Activated naive CD8-positive, alpha-beta T cell treated with anti-CD3 and anti-CD28 coated beads, Interleukin-2, amount 50 U/mL, for 16 hours (primary cell): ENCODE results near the gene EEF1A1.
"Not testable (repeated sequence)": the region's sequence is repeated elsewhere in the genome, so short reads cannot be mapped to it uniquely, and the experiment has no call there.

Experiments used
- DNase-seq: peaks from one replicate; pipeline ENCODE4 v3.0.0-alpha.2; 2020; ENCODE audit warnings: low read depth, low spot score

EEF1A1 gene

GRCh38 chr6:73537677-73538076 is 16.8 kb upstream of the EEF1A1 start:
- DNase-seq = no peak

DNA sequence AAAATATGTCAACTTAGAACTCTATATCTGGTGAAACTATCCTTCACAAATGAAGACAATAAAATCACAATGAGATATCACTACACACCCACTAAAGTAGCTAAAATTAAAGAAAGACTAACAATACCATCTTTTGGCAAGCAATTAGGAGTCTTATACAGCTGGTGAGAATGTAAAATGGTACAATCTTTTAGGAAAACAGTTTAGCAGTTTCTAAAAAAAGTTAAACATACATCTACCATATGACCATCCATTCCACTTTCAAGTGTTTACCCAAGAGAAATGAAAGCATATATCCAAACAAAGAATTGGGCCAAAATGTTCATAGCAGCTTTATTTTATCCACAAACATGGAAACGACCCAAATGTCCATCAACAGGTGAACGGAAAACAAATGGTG is 13.8 kb upstream of the EEF1A1 start:
- DNase-seq = no peak

- no peak for DNase-seq
Measured at GRCh38 chr6:73532293-73532692, 11.5 kb upstream of the EEF1A1 start.

DNA sequence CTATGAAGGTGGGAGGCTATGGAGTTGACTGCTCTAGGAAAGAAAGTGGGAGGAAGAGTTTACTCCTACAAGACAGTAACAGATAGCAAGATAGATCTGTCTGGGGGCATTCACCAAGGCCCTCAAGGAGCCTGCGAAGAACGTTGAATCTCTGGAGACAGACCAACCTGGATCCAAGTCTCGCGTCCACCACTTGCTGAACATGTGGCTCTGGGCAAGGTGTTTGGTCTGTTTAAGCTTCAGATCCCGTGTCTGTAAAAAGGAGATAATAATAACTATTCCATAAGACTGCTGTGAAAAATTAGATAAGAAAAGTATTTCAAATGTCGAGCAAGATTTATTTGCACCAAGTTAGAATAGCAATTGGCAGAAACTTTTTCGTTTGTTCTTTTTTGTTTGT is 8.1 kb upstream of the EEF1A1 start:
- DNase-seq = no peak

DNA sequence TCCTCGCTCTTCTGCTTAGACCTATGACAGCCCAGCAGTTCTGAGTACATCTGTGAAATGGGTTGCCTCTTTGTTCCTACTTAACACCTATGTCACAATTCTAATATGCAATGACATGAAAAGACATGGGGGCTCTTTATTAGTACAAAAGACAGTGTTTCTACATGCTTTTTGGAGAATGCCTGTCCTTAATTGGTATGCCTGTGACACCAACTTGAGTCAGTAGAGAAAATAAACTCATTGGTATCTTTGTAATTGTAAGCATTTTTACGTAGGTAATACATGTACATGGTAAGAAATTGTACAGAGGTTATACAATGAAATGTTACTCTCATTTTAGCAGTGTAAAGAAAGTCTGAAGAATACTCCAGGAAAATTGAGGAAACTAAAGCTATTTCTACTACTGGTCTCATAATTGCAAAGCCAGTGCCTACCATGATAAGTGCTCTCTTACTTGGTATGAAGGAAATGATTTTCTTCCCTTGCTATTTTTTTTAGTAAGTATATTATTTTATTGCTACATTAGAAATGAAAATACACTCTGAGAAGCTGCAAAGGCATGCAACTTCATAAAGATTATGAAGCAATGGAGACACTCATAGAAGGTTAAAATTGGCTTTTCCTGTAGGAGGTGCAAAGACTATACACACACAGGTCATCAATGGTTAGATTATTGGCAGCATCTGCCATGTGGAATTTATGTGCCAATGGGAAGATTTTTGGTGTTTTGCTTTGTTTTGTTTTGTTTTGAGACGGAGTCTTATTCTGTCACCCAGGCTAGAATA is 4.9 kb upstream of the EEF1A1 start:
- no peak for DNase-seq

DNA sequence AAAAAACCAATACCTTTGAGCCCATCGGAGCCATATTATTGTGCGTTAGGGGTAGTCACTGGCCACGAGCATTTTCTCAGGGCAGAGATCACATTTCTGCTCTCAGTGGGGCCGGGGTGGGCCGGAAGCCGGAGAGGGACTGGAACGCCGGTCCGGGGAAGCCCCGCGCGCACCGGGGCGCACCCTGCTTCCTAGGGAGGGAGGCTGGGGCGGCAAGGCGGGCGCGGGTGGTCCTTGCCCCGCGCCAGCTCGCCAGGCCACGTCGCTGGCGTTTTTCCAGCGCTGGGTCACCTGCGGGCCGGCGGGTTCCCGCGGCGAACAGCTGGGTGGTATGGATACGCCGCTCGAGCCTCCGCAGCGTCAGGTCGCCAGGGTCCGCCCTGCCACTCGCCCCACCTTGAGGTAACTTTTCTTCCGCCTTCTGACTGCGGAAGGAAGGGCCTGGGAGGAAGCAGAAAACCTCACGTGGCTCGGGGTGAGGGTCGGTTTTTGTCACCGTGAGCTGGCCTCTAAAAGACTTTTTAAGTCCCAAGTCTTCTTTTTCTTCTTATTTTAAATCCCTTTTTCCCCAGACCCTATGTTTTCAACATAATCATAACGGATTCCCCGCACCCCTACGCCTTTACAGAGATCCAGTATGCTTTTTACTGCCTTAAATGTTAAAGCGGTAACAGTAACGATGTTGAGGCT is 2.7 kb upstream of the EEF1A1 start:
- DNase-seq = peak; percentile 49

GRCh38 chr6:73521351-73521985 is 636 bp upstream of the EEF1A1 start:
- peak; percentile 48 for DNase-seq

DNA sequence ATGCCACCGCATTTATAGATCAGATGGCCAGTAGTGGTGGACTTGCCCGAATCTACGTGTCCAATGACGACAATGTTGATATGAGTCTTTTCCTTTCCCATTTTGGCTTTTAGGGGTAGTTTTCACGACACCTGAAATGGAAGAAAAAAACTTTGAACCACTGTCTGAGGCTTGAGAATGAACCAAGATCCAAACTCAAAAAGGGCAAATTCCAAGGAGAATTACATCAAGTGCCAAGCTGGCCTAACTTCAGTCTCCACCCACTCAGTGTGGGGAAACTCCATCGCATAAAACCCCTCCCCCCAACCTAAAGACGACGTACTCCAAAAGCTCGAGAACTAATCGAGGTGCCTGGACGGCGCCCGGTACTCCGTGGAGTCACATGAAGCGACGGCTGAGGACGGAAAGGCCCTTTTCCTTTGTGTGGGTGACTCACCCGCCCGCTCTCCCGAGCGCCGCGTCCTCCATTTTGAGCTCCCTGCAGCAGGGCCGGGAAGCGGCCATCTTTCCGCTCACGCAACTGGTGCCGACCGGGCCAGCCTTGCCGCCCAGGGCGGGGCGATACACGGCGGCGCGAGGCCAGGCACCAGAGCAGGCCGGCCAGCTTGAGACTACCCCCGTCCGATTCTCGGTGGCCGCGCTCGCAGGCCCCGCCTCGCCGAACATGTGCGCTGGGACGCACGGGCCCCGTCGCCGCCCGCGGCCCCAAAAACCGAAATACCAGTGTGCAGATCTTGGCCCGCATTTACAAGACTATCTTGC is 725 bp downstream of the EEF1A1 start:
- peak; percentile 62 for DNase-seq

GRCh38 chr6:73518982-73519881 is 1.6 kb downstream of the EEF1A1 start:
- DNase-seq = not testable (repeated sequence)

GRCh38 chr6:73518100-73518981 is 2.5 kb downstream of the EEF1A1 start:
- not testable (repeated sequence) for DNase-seq

- no peak for DNase-seq
Measured at GRCh38 chr6:73516514-73517489, 4.0 kb downstream of the EEF1A1 start.

- no peak for DNase-seq
Measured at GRCh38 chr6:73515204-73515655, 5.6 kb downstream of the EEF1A1 start.

GRCh38 chr6:73514746-73515110 is 6.1 kb downstream of the EEF1A1 start:
- no peak for DNase-seq

- DNase-seq = no peak
Measured at GRCh38 chr6:73513496-73513854, 7.4 kb downstream of the EEF1A1 start.

DNA sequence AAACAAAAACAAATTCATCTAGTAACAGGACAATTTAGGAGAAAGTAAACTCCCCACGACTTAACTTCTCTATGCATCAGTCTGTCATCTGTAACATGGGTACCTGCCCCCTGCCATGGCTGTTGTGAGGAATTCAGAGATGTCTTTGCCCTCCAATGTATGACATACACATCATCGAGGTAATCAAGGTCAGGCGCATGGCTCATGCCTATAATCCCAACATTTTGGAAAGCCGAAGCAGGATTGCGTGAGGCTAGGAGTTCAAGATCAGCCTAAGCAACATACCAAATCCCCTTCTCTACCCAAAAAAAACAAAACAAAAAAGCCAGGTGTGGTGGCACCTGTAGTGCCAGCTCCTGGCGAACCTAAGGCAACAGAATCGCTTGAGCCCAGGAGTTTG is 9.0 kb downstream of the EEF1A1 start:
- DNase-seq = no peak

GRCh38 chr6:73509851-73510250 is 11.0 kb downstream of the EEF1A1 start:
- no peak for DNase-seq

GRCh38 chr6:73508776-73509175 is 12.1 kb downstream of the EEF1A1 start:
- no peak for DNase-seq

DNA sequence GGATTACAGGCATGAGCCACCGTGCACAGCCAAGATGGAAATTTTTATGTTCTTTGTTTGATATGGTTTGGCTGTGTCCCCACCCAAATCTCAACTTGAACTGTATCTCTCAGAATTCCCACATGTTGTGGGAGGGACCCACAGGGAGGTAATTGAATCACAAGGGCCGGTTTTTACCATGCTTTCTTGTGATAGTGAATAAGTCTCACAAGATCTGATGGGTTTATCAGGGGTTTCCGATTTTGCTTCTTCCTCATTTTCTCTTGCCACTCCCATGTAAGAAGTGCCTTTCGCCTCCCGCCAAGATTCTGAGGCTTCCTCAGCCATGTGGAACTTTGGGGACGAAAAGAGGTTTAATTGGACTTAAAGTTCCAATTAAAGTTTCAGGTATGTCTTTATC is 14.6 kb downstream of the EEF1A1 start:
- no peak for DNase-seq

DNA sequence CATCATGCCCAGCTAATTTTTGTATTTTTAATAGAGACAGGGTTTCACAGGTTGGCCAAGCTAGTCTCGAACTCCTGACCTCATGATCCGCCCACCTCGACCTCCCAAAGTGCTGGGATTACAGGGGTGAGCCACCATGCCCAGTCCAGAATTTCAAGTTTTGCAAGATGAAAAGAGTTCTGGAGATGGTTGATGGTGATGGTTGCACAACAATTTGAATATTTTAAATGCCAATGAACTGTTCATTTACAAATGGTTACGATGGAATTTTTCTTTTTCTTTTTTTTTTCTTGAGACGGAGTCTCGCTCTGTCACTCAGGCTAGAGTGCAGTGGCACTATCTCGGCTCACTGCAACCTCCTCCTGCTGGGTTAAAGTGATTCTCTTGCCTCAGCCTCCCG is 15.1 kb downstream of the EEF1A1 start:
- not testable (repeated sequence) for DNase-seq
